ENCODE data around the gene S100Z. TPM values are rescaled to one million over a fixed set of nuclear protein-coding genes. Genes with fewer than 3 reads are reported as not detected.

S100Z gene
- total RNA-seq, 1 donor from 2014 or later, result not detected

DNA sequence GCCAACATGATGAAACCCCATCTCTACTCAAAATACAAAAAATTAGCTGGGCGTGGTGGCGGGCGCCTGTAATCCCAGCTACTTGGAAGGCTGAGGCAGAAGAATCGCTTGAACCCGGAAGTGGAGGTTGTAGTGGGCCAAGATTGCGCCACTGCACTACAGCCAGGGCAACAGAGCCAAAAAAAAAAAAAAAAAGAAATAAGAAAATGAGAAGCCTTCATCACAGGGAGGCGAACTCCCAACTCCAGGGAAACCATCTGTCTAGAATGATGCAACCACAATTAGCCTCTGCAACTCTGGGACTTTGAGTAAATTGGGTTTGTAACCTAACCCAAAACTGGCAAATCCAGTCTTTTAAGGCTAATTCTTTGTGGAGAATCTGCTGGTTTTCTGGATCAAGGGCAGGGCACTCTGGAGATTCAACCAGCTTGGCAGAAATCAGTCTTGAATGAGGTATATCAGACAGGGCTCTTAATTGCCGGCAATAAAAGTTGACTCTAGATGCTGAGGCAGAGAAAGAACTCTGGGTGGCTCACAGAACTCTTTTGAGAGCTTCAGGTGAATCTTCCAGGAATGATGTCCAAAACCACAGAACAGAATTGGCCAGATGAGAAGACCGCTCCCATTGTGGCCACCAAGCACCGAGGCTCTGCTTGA, 9.9 kb downstream of the S100Z start:
- TF ChIP-seq EZH2 (IDR thresholded peaks at IDR 0.05; ENCODE audit: insufficient read depth, low read length), result no peak
- TF ChIP-seq, protein P1, sequence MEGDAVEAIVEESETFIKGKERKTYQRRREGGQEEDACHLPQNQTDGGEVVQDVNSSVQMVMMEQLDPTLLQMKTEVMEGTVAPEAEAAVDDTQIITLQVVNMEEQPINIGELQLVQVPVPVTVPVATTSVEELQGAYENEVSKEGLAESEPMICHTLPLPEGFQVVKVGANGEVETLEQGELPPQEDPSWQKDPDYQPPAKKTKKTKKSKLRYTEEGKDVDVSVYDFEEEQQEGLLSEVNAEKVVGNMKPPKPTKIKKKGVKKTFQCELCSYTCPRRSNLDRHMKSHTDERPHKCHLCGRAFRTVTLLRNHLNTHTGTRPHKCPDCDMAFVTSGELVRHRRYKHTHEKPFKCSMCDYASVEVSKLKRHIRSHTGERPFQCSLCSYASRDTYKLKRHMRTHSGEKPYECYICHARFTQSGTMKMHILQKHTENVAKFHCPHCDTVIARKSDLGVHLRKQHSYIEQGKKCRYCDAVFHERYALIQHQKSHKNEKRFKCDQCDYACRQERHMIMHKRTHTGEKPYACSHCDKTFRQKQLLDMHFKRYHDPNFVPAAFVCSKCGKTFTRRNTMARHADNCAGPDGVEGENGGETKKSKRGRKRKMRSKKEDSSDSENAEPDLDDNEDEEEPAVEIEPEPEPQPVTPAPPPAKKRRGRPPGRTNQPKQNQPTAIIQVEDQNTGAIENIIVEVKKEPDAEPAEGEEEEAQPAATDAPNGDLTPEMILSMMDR (IDR thresholded peaks at IDR 0.05; ENCODE audit: insufficient read depth, low read depth, low read length), result no peak

DNA sequence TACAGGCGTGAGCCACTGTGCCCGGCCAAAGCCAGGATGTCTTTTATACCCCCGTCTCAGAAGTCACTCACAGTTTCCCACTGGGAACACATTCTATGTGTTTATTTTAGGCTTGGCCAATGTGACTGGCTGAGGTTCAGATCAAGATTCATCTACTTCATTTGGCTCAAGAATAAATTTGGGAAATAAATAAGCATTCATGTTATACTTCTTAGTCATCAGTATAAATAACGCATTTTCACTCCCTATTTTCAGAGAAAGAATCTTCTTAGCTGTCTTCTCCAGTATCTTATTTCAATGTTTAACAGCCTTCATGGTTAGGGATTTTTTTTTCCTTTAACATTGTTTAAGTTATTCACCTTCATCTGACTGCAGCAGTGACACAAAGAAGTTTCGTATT, 11.8 kb downstream of the S100Z start:
- no peaks in the 10 kb centered on the region for H3K36me3 ChIP-seq (ENCODE audit: insufficient read depth, low read length)
- no peak overlapping the region for H3K4me2 ChIP-seq (ENCODE audit: low read length)
- H3K4me1 ChIP-seq (ENCODE audit: insufficient read depth, low read length), result no peaks in the 10 kb centered on the region
- peak overlapping the region; percentile 28 for H2AFZ ChIP-seq (ENCODE audit: low read depth, low read length)
- H3K9ac ChIP-seq (ENCODE audit: low read length), result no peak overlapping the region
- TF ChIP-seq, protein P1 (IDR thresholded peaks at IDR 0.05; ENCODE audit: insufficient read depth, low read depth, low read length), result no peak
- no peak for TF ChIP-seq EZH2 (IDR thresholded peaks at IDR 0.05; ENCODE audit: insufficient read depth, low read length)
- H3K27ac Mint-ChIP-seq (ENCODE audit: unreplicated experiment), result no peak overlapping the region
- H3K4me1 Mint-ChIP-seq (ENCODE audit: low read depth, unreplicated experiment), result no peaks in the 10 kb centered on the region
- FAIRE-seq (no peak), DNase-seq (ENCODE audit: low read depth) (peak; percentile 46)
- H4K20me1 ChIP-seq (ENCODE audit: insufficient read depth, low read length), result no peaks in the 10 kb centered on the region
- H3K27me3 Mint-ChIP-seq (ENCODE audit: low read depth, unreplicated experiment), result no peaks in the 10 kb centered on the region
- no peaks in the 10 kb centered on the region for H3K36me3 Mint-ChIP-seq (ENCODE audit: low read depth, unreplicated experiment)
- H3K27ac ChIP-seq (ENCODE audit: low read depth, low read length), result no peak overlapping the region
- no peak overlapping the region for H3K4me3 Mint-ChIP-seq (ENCODE audit: unreplicated experiment)
- no peaks in the 10 kb centered on the region for H3K9me3 ChIP-seq (ENCODE audit: insufficient read depth, low read depth, low read length)
- H3K9me3 Mint-ChIP-seq (ENCODE audit: unreplicated experiment), result no peaks in the 10 kb centered on the region
- no peaks in the 10 kb centered on the region for H3K27me3 ChIP-seq (ENCODE audit: insufficient read depth, low read length)
- H3K4me3 ChIP-seq (ENCODE audit: insufficient read depth, low read depth, low read length), result no peak overlapping the region
- H3K79me2 ChIP-seq (ENCODE audit: insufficient read depth, low read length), result no peaks in the 10 kb centered on the region

More for the DNA sequence above, 9.9 kb downstream of the S100Z start:
- Histone ChIP-seq H3K27ac (ENCODE audit: low read depth, low read length) (no peak overlapping the region), H3K79me2 (ENCODE audit: insufficient read depth, low read length) (no peaks in the 10 kb centered on the region), H3K4me1 (ENCODE audit: insufficient read depth, low read length) (no peaks in the 10 kb centered on the region), H3K27me3 (ENCODE audit: insufficient read depth, low read length) (no peaks in the 10 kb centered on the region), H3K9ac (ENCODE audit: low read length) (no peak overlapping the region), H3K9me3 (ENCODE audit: insufficient read depth, low read depth, low read length) (no peaks in the 10 kb centered on the region), H2AFZ (ENCODE audit: low read depth, low read length) (no peak overlapping the region), H4K20me1 (ENCODE audit: insufficient read depth, low read length) (no peaks in the 10 kb centered on the region), H3K4me3 (ENCODE audit: insufficient read depth, low read depth, low read length) (no peak overlapping the region), H3K36me3 (ENCODE audit: insufficient read depth, low read length) (no peaks in the 10 kb centered on the region), H3K4me2 (ENCODE audit: low read length) (no peak overlapping the region)
- Mint-ChIP-seq H3K36me3 (ENCODE audit: low read depth, unreplicated experiment) (peaks cover 2% of the 10 kb centered on the region), H3K9me3 (ENCODE audit: unreplicated experiment) (no peaks in the 10 kb centered on the region), H3K27me3 (ENCODE audit: low read depth, unreplicated experiment) (no peaks in the 10 kb centered on the region), H3K27ac (ENCODE audit: unreplicated experiment) (no peak overlapping the region), H3K4me1 (ENCODE audit: low read depth, unreplicated experiment) (no peaks in the 10 kb centered on the region), H3K4me3 (ENCODE audit: unreplicated experiment) (no peak overlapping the region)
- FAIRE-seq, result no peak
- DNase-seq (ENCODE audit: low read depth), result no peak

DNA sequence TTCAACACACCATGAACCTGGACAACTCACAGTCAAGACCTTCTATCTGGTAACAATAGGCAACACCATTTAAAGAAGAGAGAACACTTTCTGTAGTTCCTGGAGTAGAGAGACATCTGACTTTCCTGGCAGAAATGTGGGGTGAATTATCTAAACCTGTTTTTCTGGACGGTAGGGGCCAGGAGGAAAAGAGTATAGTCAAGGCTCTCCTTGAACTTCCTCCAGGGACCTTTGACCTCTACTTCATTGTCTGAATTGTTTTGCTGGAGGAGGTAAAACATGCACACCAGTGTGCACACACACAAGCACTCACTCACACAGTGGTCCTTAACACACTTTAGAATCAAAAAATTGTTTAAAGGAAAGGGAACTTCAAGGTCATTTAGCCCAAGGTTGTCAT, 13.2 kb downstream of the S100Z start:
- Mint-ChIP-seq H3K27me3 (ENCODE audit: low read depth, unreplicated experiment) (no peaks in the 10 kb centered on the region), H3K27ac (ENCODE audit: unreplicated experiment) (no peak overlapping the region), H3K9me3 (ENCODE audit: unreplicated experiment) (no peaks in the 10 kb centered on the region), H3K4me1 (ENCODE audit: low read depth, unreplicated experiment) (no peaks in the 10 kb centered on the region), H3K4me3 (ENCODE audit: unreplicated experiment) (no peak overlapping the region), H3K36me3 (ENCODE audit: low read depth, unreplicated experiment) (no peaks in the 10 kb centered on the region)
- H4K20me1 ChIP-seq (ENCODE audit: insufficient read depth, low read length), result no peaks in the 10 kb centered on the region
- H3K4me2 ChIP-seq (ENCODE audit: low read length), result no peak overlapping the region
- H3K27me3 ChIP-seq (ENCODE audit: insufficient read depth, low read length), result no peaks in the 10 kb centered on the region
- FAIRE-seq (no peak), DNase-seq (ENCODE audit: low read depth) (no peak)
- H3K27ac ChIP-seq (ENCODE audit: low read depth, low read length), result no peak overlapping the region
- H3K36me3 ChIP-seq (ENCODE audit: insufficient read depth, low read length), result no peaks in the 10 kb centered on the region
- TF ChIP-seq, protein P1 (IDR thresholded peaks at IDR 0.05; ENCODE audit: insufficient read depth, low read depth, low read length), result no peak
- no peak for TF ChIP-seq EZH2 (IDR thresholded peaks at IDR 0.05; ENCODE audit: insufficient read depth, low read length)
- no peak overlapping the region for H3K4me3 ChIP-seq (ENCODE audit: insufficient read depth, low read depth, low read length)
- H3K79me2 ChIP-seq (ENCODE audit: insufficient read depth, low read length), result no peaks in the 10 kb centered on the region
- no peaks in the 10 kb centered on the region for H3K9me3 ChIP-seq (ENCODE audit: insufficient read depth, low read depth, low read length)
- H3K9ac ChIP-seq (ENCODE audit: low read length), result no peak overlapping the region
- H3K4me1 ChIP-seq (ENCODE audit: insufficient read depth, low read length), result no peaks in the 10 kb centered on the region
- H2AFZ ChIP-seq (ENCODE audit: low read depth, low read length), result no peak overlapping the region

Measured in astrocyte (in vitro differentiated cells and primary cell).